K562 (cell line): ENCODE data around the gene CDH2. TPM values are rescaled to one million over a fixed set of nuclear protein-coding genes. Genes with fewer than 3 reads are reported as not detected.

Experiments used
- ATAC-seq: fragments of 200-7000 bp; cut with Tn5 transposase; 3 replicates; pipeline ENCODE4 v1.9.1; 2020; ENCODE audit warnings: moderate library complexity
- BruUV-seq: library from RNA; stranded (reverse); fragments of 400-500 nt; replicated peaks from 2 replicates; lab custom pipeline; 2021; lab: Mats Ljungman, UMichigan
- CTCF ChIA-PET: fragments of 300-600 bp; formaldehyde crosslinking; extraction: SDS; loops from one replicate; lab custom pipeline; 2021; ENCODE audit warnings: low intra/inter-chr PET ratio; lab: Yijun Ruan, JAX
- POLR2A ChIA-PET: fragments of 300-600, 350-650 bp; sonication (Branson Sonifier 250); formaldehyde crosslinking; extraction: SDS; loops from one replicate; lab custom pipeline; 2021; ENCODE audit warnings: antibody characterized with exemption, inconsistent platforms; lab: Yijun Ruan, JAX
- DNase-seq, 4 experiments: peaks; one replicate each; pipeline versions ENCODE4 v3.0.0 to v3.0.0-alpha.2; 2011 to 2018; ENCODE audit warnings: low spot score in 3 of 4, mixed read lengths in 3 of 4; ENCODE audit errors: extremely low read depth in 1 of 4
- FAIRE-seq: peaks from 2 replicates; lab custom pipeline; 2011; peaks lifted over from hg19 to GRCh38; lab: Jason Lieb, UNC
- H2AFZ ChIP-seq: 2 replicates; pipeline ENCODE4 v1.6.0; 2011; ENCODE audit warnings: low read depth, low read length, control low read depth, inconsistent platforms
- H3K27ac ChIP-seq: fragments of 200-600 bp; 3 replicates; pipeline ENCODE4 v1.8.0; 2011; ENCODE audit warnings: low read depth, mild to moderate bottlenecking, control low read depth, inconsistent platforms, low read length, moderate library complexity, mixed read lengths; ENCODE audit errors: extremely low read depth
- H3K27me3 ChIP-seq, 2 experiments: fragments of 300-600 bp in 1 of 2; 2 replicates in 1 of 2; 3 replicates in 1 of 2; pipeline versions ENCODE4 v1.6.0 to v1.8.0; 2011; ENCODE audit warnings: inconsistent platforms in 2 of 2, low read length in 2 of 2, mild to moderate bottlenecking in 1 of 2, mixed read lengths in 1 of 2, moderate library complexity in 1 of 2; ENCODE audit not compliant: control insufficient read depth in 2 of 2, insufficient read depth in 2 of 2
- H3K36me3 ChIP-seq: fragments of 300-600 bp; 3 replicates; pipeline ENCODE4 v1.8.0; 2011; ENCODE audit warnings: mild to moderate bottlenecking, low read length, inconsistent platforms; ENCODE audit not compliant: control insufficient read depth, insufficient read depth
- H3K4me1 ChIP-seq, 2 experiments: fragments of 200-600 bp in 1 of 2; replicated peaks in 1 of 2; 2 replicates in 1 of 2; 3 replicates in 1 of 2; pipeline versions ENCODE4 v1.5.1 to v1.8.0; 2011; ENCODE audit warnings: inconsistent platforms in 2 of 2, low read length in 2 of 2, mild to moderate bottlenecking in 1 of 2, mixed read lengths in 1 of 2, moderate library complexity in 1 of 2; ENCODE audit not compliant: control insufficient read depth in 2 of 2, insufficient read depth in 2 of 2
- H3K4me2 ChIP-seq: 2 replicates; pipeline ENCODE4 v1.6.1; 2011; ENCODE audit warnings: low read length, control low read depth, inconsistent platforms, mixed read lengths; ENCODE audit not compliant: insufficient read depth
- H3K4me3 ChIP-seq: fragments of 200-600 bp; sonication (generic), shearing (Covaris generic); 2 replicates; pipeline ENCODE4 v1.5.1; 2016; ENCODE audit warnings: control low read depth, inconsistent platforms
- H3K79me2 ChIP-seq: fragments of 200-600 bp; 3 replicates; pipeline ENCODE4 v1.8.0; 2011; ENCODE audit warnings: low read length, inconsistent platforms; ENCODE audit not compliant: control insufficient read depth, insufficient read depth
- H3K9ac ChIP-seq, 2 experiments: 2 replicates each; pipeline versions ENCODE4 v1.6.0 to v1.6.1; 2011; ENCODE audit warnings: low read depth in 2 of 2, low read length in 2 of 2, control low read depth in 1 of 2, inconsistent platforms in 1 of 2, mild to moderate bottlenecking in 1 of 2, mixed read lengths in 1 of 2; ENCODE audit not compliant: insufficient read depth in 1 of 2
- H3K9me1 ChIP-seq: one replicate; pipeline ENCODE4 v1.6.0; 2011; ENCODE audit warnings: inconsistent platforms, mild to moderate bottlenecking, low read length, moderate library complexity; ENCODE audit not compliant: control insufficient read depth, insufficient read depth
- H3K9me3 ChIP-seq: replicated peaks from 2 replicates; pipeline ENCODE4 v1.5.1; 2011; ENCODE audit warnings: low read depth, low read length, inconsistent platforms; ENCODE audit not compliant: control insufficient read depth, insufficient read depth
- H4K20me1 ChIP-seq: replicated peaks from 2 replicates; pipeline ENCODE4 v1.6.1; 2011; ENCODE audit warnings: low read length, inconsistent platforms, mixed read lengths; ENCODE audit not compliant: control insufficient read depth, insufficient read depth
- FIP1L1 ChIP-seq: fragments of 200-400 bp; formaldehyde crosslinking; IDR thresholded peaks from 2 replicates; pipeline ENCODE4 v1.6.1; 2018; ENCODE audit warnings: mild to moderate bottlenecking, low read depth, low read length; ENCODE audit not compliant: poor library complexity, severe bottlenecking
- PHTF2 ChIP-seq: fragments of 250-450 bp; sonication (Bioruptor Pico); IDR thresholded peaks from 2 replicates; pipeline ENCODE4 v1.5.0; 2021; ENCODE audit warnings: mild to moderate bottlenecking
- RBBP5 ChIP-seq: fragments of 200-600 bp; sonication (generic); IDR thresholded peaks from 2 replicates; pipeline ENCODE4 v1.6.1; 2012; ENCODE audit warnings: borderline replicate concordance, mild to moderate bottlenecking, low read length, control low read depth, inconsistent platforms; ENCODE audit not compliant: insufficient read depth, poor library complexity, severe bottlenecking
- TSC22D4 ChIP-seq: fragments of 450-650 bp; IDR thresholded peaks from 2 replicates; pipeline ENCODE4 v1.6.1; 2016; ENCODE audit warnings: missing genetic modification characterization, missing biosample characterization, control low read depth
- WGBS: fragments of 100-300 bp; shearing (Covaris generic); methylation state at CpG from one replicate; pipeline ENCODE4 v1.1.6; 2016; ENCODE audit warnings: low coverage, mixed read lengths; ENCODE audit not compliant: insufficient coverage; ENCODE audit errors: missing lambda C conversion rate; 5-methylcytosine and 5-hydroxymethylcytosine counted together
- in situ Hi-C: fragments of 300-500 bp; cut with MboI; formaldehyde crosslinking; loops from 4 replicates; pipeline ENCODE4 v1.15.0; 2018; ENCODE audit warnings: inconsistent platforms, mixed read lengths
- intact Hi-C: fragments of 100-400 bp; cut with micrococcal nuclease; formaldehyde crosslinking; loops from 2 replicates; pipeline ENCODE4 v1.14.2; 2022
- polyA plus RNA-seq, 8 experiments: library from polyadenylated mRNA; depleted of rRNA in 4 of 8; stranded (reverse) in 5 of 8; unstranded in 3 of 8; fragments of >200 nt; fragmentation: Nextera tagmentation in 2 of 8; fragmentation: Illumina TruSeq in 1 of 8; extraction: Ambion mirVana in 2 of 8; extraction: Trizol in 1 of 8; gene quantifications; 2 replicates each; pipeline versions ENCODE4 v1.2.1 to v1.2.3, GENCODE V29; 2011 to 2014; ENCODE audit warnings: inconsistent platforms in 1 of 8, missing spikeins in 1 of 8
- total RNA-seq, 7 experiments: library from RNA; depleted of rRNA in 6 of 7; stranded (reverse); fragments of >200 nt in 6 of 7; fragmentation: Illumina TruSeq in 2 of 7; extraction: Trizol in 2 of 7; gene quantifications; 2 replicates each; pipeline versions ENCODE4 v1.2.1 to v1.2.3, GENCODE V29; 2011 to 2021; ENCODE audit warnings: low replicate concordance in 1 of 7
- TF ChIP-seq, protein P1 (sequence below): fragments of 450-650 bp; IDR thresholded peaks from 2 replicates; pipeline ENCODE4 v1.6.1; 2016; ENCODE audit warnings: low read depth

Gene CDH2
- total and polyA plus RNA-seq, 9 of the 15 experiments (the other 6 are each of a cell fraction or from before 2014, with no cell fraction given), result 0.04 TPM; not detected in 8

DNA sequence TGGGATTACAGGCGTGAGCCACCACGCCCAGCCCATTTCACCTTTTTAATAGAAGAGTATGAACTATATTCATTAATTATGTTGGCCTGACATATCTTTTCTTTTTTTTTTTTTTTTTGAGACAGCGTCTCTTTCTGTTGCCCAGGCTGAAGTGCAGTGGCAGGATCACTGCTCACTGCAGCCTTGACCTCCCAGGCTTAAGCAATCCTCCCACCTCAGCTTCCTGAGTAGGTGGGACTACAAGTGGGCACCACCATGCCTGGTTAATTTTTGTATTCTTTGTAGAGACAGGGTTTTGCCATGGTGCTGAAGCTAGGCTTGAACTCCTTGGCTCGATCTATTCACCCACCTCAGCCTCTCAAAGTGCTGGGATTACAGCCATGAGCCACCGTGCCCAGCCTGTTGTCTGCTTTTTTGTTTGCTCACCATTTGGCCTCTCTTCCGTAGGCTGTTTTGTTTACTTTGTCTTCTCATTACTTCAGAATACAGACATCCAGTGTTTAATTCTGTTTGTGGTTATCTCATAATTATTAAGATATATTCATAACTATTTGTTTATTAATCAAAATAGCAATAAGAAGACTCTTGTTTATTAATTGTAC lies 16.3 kb upstream of the CDH2 start:
- no peaks in the 10 kb centered on the region for H3K4me1 ChIP-seq
- no peak for TF ChIP-seq RBBP5
- BruUV-seq, result no TSS peak
- no peaks in the 10 kb centered on the region for H4K20me1 ChIP-seq
- H3K27ac ChIP-seq, result no peak overlapping the region
- no peaks in the 10 kb centered on the region for H3K36me3 ChIP-seq
- H3K9me1 ChIP-seq, result no peaks in the 10 kb centered on the region
- 2% methylated on average over 6 of the region's 6 CpGs for WGBS
- H3K79me2 ChIP-seq, result no peaks in the 10 kb centered on the region
- intact Hi-C loops (no loop called here), in situ Hi-C loops (no loop called here)
- FAIRE-seq (no peak), DNase-seq (no peak), ATAC-seq (no peak)
- CTCF ChIA-PET, result no interaction called here
- no peak overlapping the region for H3K4me2 ChIP-seq
- H3K9me3 ChIP-seq, result no peaks in the 10 kb centered on the region
- no peak overlapping the region for H3K9ac ChIP-seq
- H3K27me3 ChIP-seq, result no peaks in the 10 kb centered on the region
- no peak overlapping the region for H2AFZ ChIP-seq
- H3K4me3 ChIP-seq, result no peak overlapping the region
- POLR2A ChIA-PET, result no interaction called here

DNA sequence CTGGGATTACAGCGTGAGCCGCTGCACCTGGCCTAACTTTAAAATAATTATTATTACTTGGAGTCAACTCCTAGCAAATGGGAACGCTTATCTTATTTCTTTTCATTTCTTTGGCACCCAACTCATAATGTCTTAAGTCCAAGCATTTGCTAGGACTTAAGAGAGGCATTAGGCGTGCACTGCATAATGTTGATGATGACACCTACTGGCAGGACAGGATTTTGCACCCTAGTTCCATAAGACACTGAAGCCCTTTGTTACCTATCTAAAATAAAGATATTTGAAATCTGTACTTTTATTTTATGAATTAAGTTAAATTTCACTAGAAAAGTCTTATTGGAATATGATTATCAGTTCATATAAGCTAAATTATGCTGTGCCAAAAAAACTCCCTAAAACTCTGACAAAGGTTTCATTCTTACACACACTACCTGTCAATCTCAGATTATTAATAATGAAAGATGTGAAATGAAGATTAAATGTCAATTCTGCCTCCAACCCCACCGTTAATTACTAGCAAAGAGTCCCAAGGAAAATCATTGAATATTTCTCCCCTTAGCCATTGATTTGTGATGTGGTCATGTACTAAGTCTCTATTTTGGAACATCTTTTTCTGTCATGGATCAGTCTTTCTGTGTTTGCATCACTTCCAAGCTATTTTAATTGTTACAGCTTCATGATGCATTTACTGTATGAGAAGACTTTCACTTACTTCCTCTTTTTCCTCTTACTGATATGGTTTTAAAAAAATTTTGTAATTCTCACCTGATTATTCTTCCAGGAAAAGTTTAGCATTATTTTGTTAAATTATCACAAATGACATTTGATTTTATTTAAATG lies 12.7 kb upstream of the CDH2 start:
- H3K36me3 ChIP-seq, result no peaks in the 10 kb centered on the region
- intact Hi-C loops, result no loop called here
- 4% methylated on average over 5 of the region's 5 CpGs for WGBS
- TF ChIP-seq TSC22D4 (tag) (no peak), FIP1L1 (no peak), PHTF2 (no peak)
- TF ChIP-seq, protein P1, sequence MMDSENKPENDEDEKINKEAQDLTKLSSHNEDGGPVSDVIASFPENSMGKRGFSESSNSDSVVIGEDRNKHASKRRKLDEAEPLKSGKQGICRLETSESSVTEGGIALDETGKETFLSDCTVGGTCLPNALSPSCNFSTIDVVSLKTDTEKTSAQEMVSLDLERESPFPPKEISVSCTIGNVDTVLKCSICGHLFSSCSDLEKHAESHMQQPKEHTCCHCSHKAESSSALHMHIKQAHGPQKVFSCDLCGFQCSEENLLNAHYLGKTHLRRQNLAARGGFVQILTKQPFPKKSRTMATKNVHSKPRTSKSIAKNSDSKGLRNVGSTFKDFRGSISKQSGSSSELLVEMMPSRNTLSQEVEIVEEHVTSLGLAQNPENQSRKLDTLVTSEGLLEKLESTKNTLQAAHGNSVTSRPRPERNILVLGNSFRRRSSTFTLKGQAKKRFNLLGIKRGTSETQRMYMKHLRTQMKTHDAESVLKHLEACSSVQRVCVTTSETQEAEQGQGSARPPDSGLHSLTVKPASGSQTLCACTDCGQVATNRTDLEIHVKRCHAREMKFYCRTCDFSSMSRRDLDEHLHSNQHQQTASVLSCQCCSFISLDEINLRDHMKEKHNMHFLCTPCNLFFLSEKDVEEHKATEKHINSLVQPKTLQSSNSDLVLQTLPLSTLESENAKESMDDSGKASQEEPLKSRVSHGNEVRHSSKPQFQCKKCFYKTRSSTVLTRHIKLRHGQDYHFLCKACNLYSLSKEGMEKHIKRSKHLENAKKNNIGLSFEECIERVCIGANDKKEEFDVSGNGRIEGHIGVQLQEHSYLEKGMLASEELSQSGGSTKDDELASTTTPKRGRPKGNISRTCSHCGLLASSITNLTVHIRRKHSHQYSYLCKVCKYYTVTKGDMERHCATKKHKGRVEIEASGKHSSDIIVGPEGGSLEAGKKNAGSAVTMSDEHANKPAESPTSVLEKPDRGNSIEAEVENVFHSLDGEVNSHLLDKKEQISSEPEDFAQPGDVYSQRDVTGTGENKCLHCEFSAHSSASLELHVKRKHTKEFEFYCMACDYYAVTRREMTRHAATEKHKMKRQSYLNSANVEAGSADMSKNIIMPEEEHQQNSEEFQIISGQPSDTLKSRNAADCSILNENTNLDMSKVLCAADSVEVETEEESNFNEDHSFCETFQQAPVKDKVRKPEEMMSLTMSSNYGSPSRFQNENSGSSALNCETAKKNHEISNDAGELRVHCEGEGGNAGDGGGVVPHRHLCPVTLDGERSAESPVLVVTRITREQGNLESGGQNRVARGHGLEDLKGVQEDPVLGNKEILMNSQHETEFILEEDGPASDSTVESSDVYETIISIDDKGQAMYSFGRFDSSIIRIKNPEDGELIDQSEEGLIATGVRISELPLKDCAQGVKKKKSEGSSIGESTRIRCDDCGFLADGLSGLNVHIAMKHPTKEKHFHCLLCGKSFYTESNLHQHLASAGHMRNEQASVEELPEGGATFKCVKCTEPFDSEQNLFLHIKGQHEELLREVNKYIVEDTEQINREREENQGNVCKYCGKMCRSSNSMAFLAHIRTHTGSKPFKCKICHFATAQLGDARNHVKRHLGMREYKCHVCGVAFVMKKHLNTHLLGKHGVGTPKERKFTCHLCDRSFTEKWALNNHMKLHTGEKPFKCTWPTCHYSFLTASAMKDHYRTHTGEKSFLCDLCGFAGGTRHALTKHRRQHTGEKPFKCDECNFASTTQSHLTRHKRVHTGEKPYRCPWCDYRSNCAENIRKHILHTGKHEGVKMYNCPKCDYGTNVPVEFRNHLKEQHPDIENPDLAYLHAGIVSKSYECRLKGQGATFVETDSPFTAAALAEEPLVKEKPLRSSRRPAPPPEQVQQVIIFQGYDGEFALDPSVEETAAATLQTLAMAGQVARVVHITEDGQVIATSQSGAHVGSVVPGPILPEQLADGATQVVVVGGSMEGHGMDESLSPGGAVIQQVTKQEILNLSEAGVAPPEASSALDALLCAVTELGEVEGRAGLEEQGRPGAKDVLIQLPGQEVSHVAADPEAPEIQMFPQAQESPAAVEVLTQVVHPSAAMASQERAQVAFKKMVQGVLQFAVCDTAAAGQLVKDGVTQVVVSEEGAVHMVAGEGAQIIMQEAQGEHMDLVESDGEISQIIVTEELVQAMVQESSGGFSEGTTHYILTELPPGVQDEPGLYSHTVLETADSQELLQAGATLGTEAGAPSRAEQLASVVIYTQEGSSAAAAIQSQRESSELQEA, result no peak

More for the DNA sequence above, 12.7 kb upstream of the CDH2 start:
- Histone ChIP-seq H3K27me3 (no peaks in the 10 kb centered on the region), H3K9me3 (no peaks in the 10 kb centered on the region; the same call in 1 of the 2 replicates), H3K4me2 (no peak overlapping the region), H2AFZ (no peak overlapping the region), H3K27ac (no peak overlapping the region), H4K20me1 (no peaks in the 10 kb centered on the region), H3K4me1 (no peaks in the 10 kb centered on the region), H3K4me3 (no peak overlapping the region), H3K9ac (no peak overlapping the region), H3K79me2 (no peaks in the 10 kb centered on the region), H3K9me1 (no peaks in the 10 kb centered on the region)
- in situ Hi-C loops, result no loop called here
- peak; percentile 75 for ATAC-seq
- POLR2A ChIA-PET, result no interaction called here
- peak; percentile 18 to 48 (median 42) for DNase-seq
- no peak for FAIRE-seq
- CTCF ChIA-PET, result no interaction called here
- no TSS peak for BruUV-seq
